GM21717 (cell line): Measurements from ENCODE around the gene ITM2C.

ENCODE experiments used
- ATAC-seq: cut with Tn5 transposase; IDR thresholded peaks from one replicate; pipeline ENCODE4 v1.9.1; 2021; ENCODE audit warnings: mild to moderate bottlenecking, moderate library complexity; ENCODE audit not compliant: unreplicated experiment

Gene ITM2C

GRCh38 chr2:230889911-230890601 lies 25.3 kb downstream of the ITM2C start:
- ATAC-seq = no peak

- no peak for ATAC-seq
These were observed 25.9 kb downstream of the ITM2C start for GRCh38 chr2:230890646-230891045.

- no peak for ATAC-seq
These were observed 26.3 kb downstream of the ITM2C start for GRCh38 chr2:230891064-230891463.

GRCh38 chr2:230891509-230891908 lies 26.8 kb downstream of the ITM2C start:
- ATAC-seq = no peak

GRCh38 chr2:230893338-230893737 lies 28.6 kb downstream of the ITM2C start:
- ATAC-seq = peak; percentile 71

- ATAC-seq = peak; percentile 40
These were observed 29.4 kb downstream of the ITM2C start for GRCh38 chr2:230893841-230894781.

- ATAC-seq = no peak
These were observed 31.0 kb downstream of the ITM2C start for GRCh38 chr2:230895536-230896345.

- ATAC-seq = no peak
These were observed 31.8 kb downstream of the ITM2C start for GRCh38 chr2:230896346-230897115.

- no peak for ATAC-seq
These were observed 33.4 kb downstream of the ITM2C start for GRCh38 chr2:230898016-230898712.

- no peak for ATAC-seq
These were observed 34.0 kb downstream of the ITM2C start for GRCh38 chr2:230898713-230899091.

GRCh38 chr2:230899287-230899686 lies 34.5 kb downstream of the ITM2C start:
- ATAC-seq = no peak

- no peak for ATAC-seq
These were observed 35.0 kb downstream of the ITM2C start for GRCh38 chr2:230899786-230900185.

GRCh38 chr2:230900336-230900995 lies 35.7 kb downstream of the ITM2C start:
- ATAC-seq = no peak

GRCh38 chr2:230901006-230901405 lies 36.3 kb downstream of the ITM2C start:
- ATAC-seq = no peak

- ATAC-seq = no peak
These were observed 37.6 kb downstream of the ITM2C start for GRCh38 chr2:230902180-230902899.

- no peak for ATAC-seq
These were observed 38.7 kb downstream of the ITM2C start for GRCh38 chr2:230903231-230904150.

- no peak for ATAC-seq
These were observed 40.2 kb downstream of the ITM2C start for GRCh38 chr2:230904856-230905447.
